M059J (cell line): ENCODE measurements around the gene FBXW5. TPM values are rescaled to one million over a fixed set of nuclear protein-coding genes. Genes with fewer than 3 reads are reported as not detected.

ENCODE experiments used
- DNase-seq: peaks from one replicate; pipeline ENCODE4 v3.0.0-alpha.2; 2012; ENCODE audit warnings: low read depth
- total RNA-seq: library from RNA; depleted of rRNA; stranded (reverse); fragments of >200 nt; shearing (Covaris generic); gene quantifications from 2 replicates; pipeline ENCODE4 v1.2.3, GENCODE V29; 2014

Gene FBXW5
- total RNA-seq, 1 experiment from 2014 or later = 117 TPM

DNA sequence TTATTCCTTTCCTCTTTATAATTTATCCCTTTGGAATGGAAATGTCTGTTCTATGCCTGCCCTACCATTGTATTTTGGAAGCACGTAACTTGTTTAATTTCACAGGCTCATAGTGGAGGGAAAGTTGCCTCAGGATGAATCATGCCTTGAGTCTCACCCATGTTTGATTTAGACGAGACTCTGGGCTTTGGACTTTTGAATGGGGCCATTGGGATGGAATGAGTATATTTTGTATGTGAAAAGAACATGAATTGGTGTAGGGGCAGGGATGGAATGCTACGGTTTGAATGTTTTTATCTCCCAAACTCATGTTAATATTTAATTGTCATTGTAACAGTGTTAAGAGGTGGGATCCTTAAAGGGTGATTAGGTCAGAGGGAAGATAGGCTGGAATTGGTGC, 10.3 kb downstream of the FBXW5 start:
- DNase-seq = no peak

- no peak for DNase-seq
Measured at GRCh38 chr9:136931611-136932130, 12.9 kb downstream of the FBXW5 start.

DNA sequence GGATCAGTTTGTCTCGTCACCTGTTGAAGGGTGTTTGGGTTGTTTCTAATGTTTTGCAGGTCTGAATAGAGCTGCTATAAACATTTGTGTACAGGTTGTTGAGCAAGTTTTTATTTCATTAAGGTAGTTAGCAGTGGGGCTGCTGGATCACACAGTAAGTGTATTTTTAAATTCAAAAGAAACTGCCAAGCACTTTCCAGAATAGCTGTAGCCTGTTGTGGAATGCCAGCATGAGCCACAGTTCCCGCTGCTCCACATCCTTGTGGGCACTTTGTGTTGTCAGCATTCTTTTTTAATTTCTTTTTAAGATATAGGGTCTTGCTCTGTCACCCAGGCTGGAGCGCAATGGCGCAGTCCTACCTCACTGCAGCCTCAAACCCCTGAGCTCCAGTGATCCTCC, 14.5 kb downstream of the FBXW5 start:
- no peak for DNase-seq

- DNase-seq = no peak
Measured at GRCh38 chr9:136928591-136928990, 15.9 kb downstream of the FBXW5 start.

DNA sequence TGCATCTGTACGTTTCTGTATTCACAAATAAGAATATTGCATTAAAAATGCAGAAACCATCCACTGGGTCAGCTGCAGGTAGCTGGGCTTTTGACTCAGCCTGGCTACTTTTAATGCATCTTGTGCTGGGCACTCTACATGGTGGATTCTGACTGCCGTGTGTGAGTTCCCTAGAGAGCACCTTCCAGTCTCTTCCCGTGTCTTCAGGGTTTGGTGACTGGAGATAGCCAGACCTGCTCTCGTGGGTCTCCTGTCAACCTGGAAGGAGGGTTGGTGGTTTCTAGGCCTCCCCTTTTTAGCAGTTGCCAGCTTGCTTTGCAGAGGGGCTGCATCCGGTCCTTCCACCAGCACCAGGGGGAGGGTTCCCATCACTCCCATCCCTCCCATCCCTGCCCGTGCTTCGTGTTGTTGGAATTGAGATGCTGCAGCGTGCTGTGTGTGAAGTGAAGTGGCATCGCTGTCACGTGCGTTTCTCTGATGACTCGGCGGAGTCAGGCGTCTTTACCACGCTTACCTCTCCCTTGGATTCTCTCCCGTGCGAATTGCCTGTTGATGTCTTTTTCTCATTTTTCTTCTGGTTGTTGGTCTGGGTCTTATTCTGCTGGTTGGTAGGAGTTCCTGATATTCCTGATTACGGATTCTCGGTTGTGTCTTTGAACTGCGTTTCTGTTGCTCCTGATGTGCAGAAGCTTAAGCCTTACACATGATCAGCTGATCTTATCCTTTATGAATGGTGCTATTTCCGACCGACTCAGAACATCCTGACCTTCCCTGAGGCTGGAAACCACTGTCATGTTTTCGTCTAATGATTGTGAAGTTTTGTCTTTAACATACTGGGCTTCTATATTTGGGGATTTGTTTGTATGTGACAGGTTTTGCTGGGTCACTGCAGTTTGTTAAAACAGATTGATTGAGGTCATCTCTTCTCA, 16.9 kb downstream of the FBXW5 start:
- no peak for DNase-seq

- no peak for DNase-seq
Measured at GRCh38 chr9:136926749-136927148, 17.8 kb downstream of the FBXW5 start.

- DNase-seq = no peak
Measured at GRCh38 chr9:136926154-136926704, 18.3 kb downstream of the FBXW5 start.

DNA sequence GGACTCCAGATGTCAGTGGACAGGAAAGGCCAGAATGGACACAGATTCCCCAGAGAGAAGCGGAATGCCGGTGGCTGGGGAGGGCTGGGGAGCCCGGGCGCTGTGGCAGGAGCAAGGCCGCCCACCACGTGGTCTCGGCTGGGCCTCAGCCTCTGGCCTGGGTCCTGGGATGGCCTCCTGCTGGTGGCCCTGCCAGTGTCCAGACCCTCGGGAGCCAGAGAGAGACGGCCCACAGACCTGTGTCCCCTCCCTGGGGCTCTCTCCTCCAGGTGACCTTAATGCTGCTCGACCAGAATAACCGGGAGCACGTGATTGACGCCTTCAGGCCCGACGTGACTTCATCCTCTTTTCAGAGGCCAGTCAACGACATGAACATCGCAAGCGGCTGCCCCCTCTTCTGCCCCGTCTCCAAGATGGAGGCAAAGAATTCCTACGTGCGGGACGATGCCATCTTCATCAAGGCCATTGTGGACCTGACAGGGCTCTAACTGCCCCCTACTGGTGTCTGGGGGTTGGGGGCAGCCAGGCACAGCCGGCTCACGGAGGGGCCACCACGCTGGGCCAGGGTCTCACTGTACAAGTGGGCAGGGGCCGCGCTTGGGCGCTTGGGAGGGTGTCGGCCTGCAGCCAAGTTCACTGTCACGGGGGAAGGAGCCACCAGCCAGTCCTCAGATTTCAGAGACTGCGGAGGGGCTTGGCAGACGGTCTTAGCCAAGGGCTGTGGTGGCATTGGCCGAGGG, 19.0 kb downstream of the FBXW5 start:
- DNase-seq = no peak

DNA sequence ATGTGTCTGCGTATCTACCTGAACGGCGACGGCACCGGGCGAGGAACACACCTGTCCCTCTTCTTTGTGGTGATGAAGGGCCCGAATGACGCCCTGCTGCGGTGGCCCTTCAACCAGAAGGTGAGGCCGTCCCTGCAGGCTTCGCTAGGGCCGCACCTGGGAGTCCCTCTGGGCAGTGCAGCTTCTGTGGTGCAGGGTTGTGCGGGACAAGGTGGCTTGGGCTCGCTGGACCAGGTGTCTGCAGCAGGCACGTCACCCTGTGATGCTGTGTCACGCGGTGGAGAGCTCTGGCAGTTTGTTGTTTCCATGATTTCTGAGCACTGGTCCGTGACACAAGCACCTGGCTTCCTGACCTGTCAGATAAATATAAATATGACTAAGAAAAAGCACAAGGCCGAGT, 20.7 kb downstream of the FBXW5 start:
- DNase-seq = no peak

- no peak for DNase-seq
Measured at GRCh38 chr9:136922540-136922939, 22.0 kb downstream of the FBXW5 start.

- DNase-seq = no peak
Measured at GRCh38 chr9:136921718-136922117, 22.8 kb downstream of the FBXW5 start.

- no peak for DNase-seq
Measured at GRCh38 chr9:136921307-136921706, 23.2 kb downstream of the FBXW5 start.

DNA sequence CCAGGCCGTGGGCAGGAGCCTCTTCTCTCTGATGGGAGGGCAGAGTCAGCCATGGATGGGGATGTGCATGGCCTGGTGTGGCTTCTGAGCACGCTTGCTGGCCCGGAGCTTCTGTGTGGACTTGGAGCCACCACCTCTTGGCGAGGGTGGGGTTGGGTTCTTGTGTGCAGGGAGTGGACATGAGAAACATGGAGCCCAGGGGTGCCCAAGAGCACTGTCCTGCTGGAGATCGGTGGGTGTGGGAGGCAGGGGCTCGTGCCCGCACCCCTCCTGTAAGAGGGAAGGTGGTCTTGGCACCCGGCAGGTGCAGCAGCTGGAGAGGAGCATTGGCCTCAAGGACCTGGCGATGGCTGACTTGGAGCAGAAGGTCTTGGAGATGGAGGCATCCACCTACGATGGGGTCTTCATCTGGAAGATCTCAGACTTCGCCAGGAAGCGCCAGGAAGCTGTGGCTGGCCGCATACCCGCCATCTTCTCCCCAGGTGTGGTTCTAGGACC, 23.8 kb downstream of the FBXW5 start:
- no peak for DNase-seq

DNA sequence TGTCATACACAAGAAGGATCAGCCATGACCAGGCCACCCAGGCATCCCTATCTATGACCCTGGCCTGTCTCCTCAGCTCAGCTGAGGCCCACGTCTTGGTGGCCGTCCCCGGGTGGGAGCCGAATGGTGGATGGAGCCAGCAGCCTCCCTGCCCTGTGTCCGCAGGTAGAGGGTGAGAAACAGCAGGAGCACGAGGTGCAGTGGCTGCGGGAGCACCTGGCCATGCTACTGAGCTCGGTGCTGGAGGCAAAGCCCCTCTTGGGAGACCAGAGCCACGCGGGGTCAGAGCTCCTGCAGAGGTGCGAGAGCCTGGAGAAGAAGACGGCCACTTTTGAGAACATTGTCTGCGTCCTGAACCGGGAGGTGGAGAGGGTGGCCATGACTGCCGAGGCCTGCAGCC, 24.5 kb downstream of the FBXW5 start:
- no peak for DNase-seq

- no peak for DNase-seq
Measured at GRCh38 chr9:136917902-136918301, 26.6 kb downstream of the FBXW5 start.

GRCh38 chr9:136916330-136917184, 28.0 kb downstream of the FBXW5 start:
- DNase-seq = no peak

GRCh38 chr9:136915632-136916329, 28.8 kb downstream of the FBXW5 start:
- DNase-seq = no peak

DNA sequence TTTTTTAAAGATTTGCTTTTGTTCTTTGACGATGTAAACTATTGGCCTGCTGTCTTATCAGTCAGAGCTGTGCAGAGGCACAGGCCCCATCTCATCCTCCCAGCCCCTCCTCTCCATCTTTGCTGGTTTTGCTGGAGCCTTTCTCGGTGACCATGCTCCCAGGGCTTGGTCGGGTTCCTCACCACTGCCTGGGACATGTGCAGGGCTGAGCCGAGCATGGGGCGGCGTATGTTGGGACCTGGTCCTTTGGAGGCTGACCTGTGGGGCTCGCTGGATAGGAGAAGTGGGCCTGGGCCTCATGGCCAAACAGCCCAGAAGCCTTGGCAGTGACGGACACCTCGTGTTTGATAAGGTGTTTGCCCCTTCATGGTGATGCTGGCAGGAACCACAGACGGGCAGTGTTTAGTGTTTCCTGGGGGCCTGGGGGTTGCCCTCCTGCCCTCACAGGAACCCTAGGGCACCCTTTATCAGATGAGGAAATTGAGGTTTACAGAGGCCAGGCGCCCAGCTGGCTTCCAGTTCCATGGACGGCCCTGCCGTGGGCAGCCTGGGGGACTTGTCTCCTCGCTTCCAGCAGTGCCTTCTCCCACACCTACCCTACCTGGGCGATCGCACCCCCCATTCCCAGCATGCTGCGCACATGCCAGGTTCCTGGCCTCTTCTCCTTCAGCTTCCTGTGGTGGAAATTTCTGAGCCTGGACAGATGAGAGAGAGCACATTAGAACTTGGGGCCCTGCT, 30.7 kb downstream of the FBXW5 start:
- no peak for DNase-seq

GRCh38 chr9:136910901-136911245, 33.7 kb downstream of the FBXW5 start:
- no peak for DNase-seq
